ENCODE results near the gene ELOA.

Gene ELOA, protein sequence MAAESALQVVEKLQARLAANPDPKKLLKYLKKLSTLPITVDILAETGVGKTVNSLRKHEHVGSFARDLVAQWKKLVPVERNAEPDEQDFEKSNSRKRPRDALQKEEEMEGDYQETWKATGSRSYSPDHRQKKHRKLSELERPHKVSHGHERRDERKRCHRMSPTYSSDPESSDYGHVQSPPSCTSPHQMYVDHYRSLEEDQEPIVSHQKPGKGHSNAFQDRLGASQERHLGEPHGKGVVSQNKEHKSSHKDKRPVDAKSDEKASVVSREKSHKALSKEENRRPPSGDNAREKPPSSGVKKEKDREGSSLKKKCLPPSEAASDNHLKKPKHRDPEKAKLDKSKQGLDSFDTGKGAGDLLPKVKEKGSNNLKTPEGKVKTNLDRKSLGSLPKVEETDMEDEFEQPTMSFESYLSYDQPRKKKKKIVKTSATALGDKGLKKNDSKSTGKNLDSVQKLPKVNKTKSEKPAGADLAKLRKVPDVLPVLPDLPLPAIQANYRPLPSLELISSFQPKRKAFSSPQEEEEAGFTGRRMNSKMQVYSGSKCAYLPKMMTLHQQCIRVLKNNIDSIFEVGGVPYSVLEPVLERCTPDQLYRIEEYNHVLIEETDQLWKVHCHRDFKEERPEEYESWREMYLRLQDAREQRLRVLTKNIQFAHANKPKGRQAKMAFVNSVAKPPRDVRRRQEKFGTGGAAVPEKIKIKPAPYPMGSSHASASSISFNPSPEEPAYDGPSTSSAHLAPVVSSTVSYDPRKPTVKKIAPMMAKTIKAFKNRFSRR

DNA sequence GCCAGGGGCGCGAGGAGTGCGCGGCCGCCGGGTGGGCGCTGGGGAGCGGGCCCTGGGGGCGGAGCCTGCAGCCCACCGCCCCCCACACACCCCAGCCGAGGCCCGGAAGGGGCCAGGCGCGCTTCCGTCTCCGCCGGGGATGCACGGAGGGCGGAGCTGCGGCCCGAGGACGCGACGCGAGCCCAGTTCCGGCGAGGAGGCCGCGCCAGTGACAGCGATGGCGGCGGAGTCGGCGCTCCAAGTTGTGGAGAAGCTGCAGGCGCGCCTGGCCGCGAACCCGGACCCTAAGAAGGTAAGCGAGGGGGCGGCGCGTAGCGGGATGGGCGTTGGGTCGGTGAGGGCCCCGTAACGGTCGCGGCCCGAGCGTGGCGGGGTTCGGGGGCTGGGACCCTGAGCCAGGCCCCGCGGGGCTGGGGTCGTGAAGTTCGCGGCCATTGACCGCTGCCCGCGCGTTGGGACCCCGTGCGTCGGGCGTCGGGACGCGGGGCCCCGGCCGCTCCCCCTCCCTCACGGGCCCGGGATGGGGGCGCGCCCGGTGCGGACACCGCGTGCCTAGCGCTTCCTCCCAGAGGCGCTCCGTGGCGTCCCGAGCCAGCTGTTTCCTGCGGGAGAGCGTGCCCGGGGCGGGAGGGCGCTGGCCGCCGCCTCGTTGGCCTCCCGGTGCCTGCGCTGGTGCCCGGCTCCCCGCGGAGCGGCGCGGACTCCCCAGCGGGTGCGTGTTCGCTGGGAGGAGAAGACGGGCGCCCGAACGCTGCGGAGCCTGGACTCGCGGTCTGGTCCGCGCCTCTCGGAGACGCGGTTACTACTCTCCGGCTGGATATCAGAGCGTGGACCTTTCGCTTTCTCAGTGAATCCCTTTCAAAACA is at the start of gene ELOA:
TSS of gene ELOA (plus strand) at position 185 of the 866 bp plus-strand sequence. CDS start at position 218, 33 bp downstream.
- H3K9me3 ChIP-seq (ENCODE audit: control insufficient read depth, insufficient read depth, low read depth, low read length) = no peaks in the 10 kb centered on the region
- peak within 1 kb of the TSS; percentile 99 for H3K4me3 ChIP-seq (ENCODE audit: low read depth, low read length)
- H3K4me1 ChIP-seq (ENCODE audit: control insufficient read depth, insufficient read depth, low read length) = peaks cover 5% of the 10 kb centered on the region
- H3K36me3 ChIP-seq (ENCODE audit: control insufficient read depth in 2 of 2, insufficient read depth in 1 of 2, low read length in 2 of 2) = peaks cover 0 to 29% of the 10 kb centered on the region in 2 experiments; a peak in 2 of 3 replicates
- peak within 1 kb of the TSS; percentile 84 for H3K27ac ChIP-seq (ENCODE audit: extremely low read depth, low read depth, low read length)
- CTCF ChIA-PET = interaction anchor here (0.6 to 1.5 kb wide), 5 partner anchors 51 to 372 kb away, joined by 3 to 8 read pairs (median 4); no protein-coding TSS in a partner anchor
- POLR2A ChIA-PET = interaction anchor here (0.6 to 3.5 kb wide), 5 partner anchors 10 to 55 kb away, joined by 3 to 17 read pairs (median 3); partner anchors contain the start of genes PITHD1 and RPL11
- TF ChIP-seq ZNF146 (tag by site-specific recombination; IDR thresholded peaks at IDR 0.05) = no peak; the same call in 1 of the 2 replicates
- TF ChIP-seq ZNF266 (tag by site-specific recombination; IDR thresholded peaks at IDR 0.05; ENCODE audit: low read depth) = no peak
- TF ChIP-seq ZNF366 (tag by site-specific recombination; conservative IDR thresholded peaks at IDR 0.05) = no peak
- TF ChIP-seq ZNF341 (tag by site-specific recombination; IDR thresholded peaks at IDR 0.05; ENCODE audit: low read depth) = 0 out of 2 replicates have a peak, but pooled peaks have one; percentile 13
- TF ChIP-seq RBAK (tag by site-specific recombination; IDR thresholded peaks at IDR 0.05) = no peak
- TF ChIP-seq ZBTB48 (tag by site-specific recombination; IDR thresholded peaks at IDR 0.05) = peak; percentile 21; the same call in 1 of the 2 replicates
- no peak for TF ChIP-seq OSR2 (tag by site-specific recombination; IDR thresholded peaks at IDR 0.05)
- no peak for TF ChIP-seq ZNF623 (tag by site-specific recombination; IDR thresholded peaks at IDR 0.05)
- no peak for TF ChIP-seq ZNF350 (tag by site-specific recombination; IDR thresholded peaks at IDR 0.05)
- TF ChIP-seq ZNF155 (tag by site-specific recombination; IDR thresholded peaks at IDR 0.05) = no peak
- TF ChIP-seq ZNF302 (tag by site-specific recombination; IDR thresholded peaks at IDR 0.05; ENCODE audit: low read depth) = no peak
- peak; percentile 67 for TF ChIP-seq KLF16 (tag by site-specific recombination; IDR thresholded peaks at IDR 0.05)
- no peak for TF ChIP-seq ZSCAN30 (tag by site-specific recombination; IDR thresholded peaks at IDR 0.05)
- TF ChIP-seq, protein P1, sequence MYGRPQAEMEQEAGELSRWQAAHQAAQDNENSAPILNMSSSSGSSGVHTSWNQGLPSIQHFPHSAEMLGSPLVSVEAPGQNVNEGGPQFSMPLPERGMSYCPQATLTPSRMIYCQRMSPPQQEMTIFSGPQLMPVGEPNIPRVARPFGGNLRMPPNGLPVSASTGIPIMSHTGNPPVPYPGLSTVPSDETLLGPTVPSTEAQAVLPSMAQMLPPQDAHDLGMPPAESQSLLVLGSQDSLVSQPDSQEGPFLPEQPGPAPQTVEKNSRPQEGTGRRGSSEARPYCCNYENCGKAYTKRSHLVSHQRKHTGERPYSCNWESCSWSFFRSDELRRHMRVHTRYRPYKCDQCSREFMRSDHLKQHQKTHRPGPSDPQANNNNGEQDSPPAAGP (tag by site-specific recombination; IDR thresholded peaks at IDR 0.05) = peak; percentile 37
- TF ChIP-seq BCL11B (tag by site-specific recombination; IDR thresholded peaks at IDR 0.05; ENCODE audit: low read depth) = peak; percentile 19; the same call in 1 of the 2 replicates
- no peak for TF ChIP-seq HOXC10 (CRISPR knock-in tag; IDR thresholded peaks at IDR 0.05)
- TF ChIP-seq YY2 (tag by site-specific recombination; IDR thresholded peaks at IDR 0.05) = peak; percentile 88
- TF ChIP-seq KLF7 (tag by site-specific recombination; IDR thresholded peaks at IDR 0.05; ENCODE audit: borderline replicate concordance) = no peak
- TF ChIP-seq ZNF626 (tag by site-specific recombination; IDR thresholded peaks at IDR 0.05) = no peak
- TF ChIP-seq GLIS1 (tag by site-specific recombination; IDR thresholded peaks at IDR 0.05) = peak; percentile 78; the same call in 1 of the 2 replicates
- 0 out of 2 replicates have a peak, but pooled peaks have one; percentile 50 for TF ChIP-seq SP7 (tag by site-specific recombination; IDR thresholded peaks at IDR 0.05)
- TF ChIP-seq SP2 (tag by site-specific recombination; IDR thresholded peaks at IDR 0.05) = peak; percentile 72
- no peak for TF ChIP-seq ZNF133 (tag by site-specific recombination; IDR thresholded peaks at IDR 0.05)
- no peak for TF ChIP-seq ZNF785 (tag by site-specific recombination; IDR thresholded peaks at IDR 0.05)
- no peak for TF ChIP-seq PRDM4 (tag by site-specific recombination; IDR thresholded peaks at IDR 0.05)
- TF ChIP-seq TRIM28 (IDR thresholded peaks at IDR 0.05; ENCODE audit: borderline replicate concordance, low read length) = 0 out of 2 replicates have a peak, but pooled peaks have one; percentile 16
- TF ChIP-seq WT1 (tag by site-specific recombination; IDR thresholded peaks at IDR 0.05) = no peak
- TF ChIP-seq MZF1 (tag by site-specific recombination; IDR thresholded peaks at IDR 0.05; ENCODE audit: borderline replicate concordance) = no peak
- peak; percentile 67; the same call in 1 of the 2 replicates for TF ChIP-seq ZNF394 (tag by site-specific recombination; IDR thresholded peaks at IDR 0.05; ENCODE audit: borderline replicate concordance)
- TF ChIP-seq, protein P2, sequence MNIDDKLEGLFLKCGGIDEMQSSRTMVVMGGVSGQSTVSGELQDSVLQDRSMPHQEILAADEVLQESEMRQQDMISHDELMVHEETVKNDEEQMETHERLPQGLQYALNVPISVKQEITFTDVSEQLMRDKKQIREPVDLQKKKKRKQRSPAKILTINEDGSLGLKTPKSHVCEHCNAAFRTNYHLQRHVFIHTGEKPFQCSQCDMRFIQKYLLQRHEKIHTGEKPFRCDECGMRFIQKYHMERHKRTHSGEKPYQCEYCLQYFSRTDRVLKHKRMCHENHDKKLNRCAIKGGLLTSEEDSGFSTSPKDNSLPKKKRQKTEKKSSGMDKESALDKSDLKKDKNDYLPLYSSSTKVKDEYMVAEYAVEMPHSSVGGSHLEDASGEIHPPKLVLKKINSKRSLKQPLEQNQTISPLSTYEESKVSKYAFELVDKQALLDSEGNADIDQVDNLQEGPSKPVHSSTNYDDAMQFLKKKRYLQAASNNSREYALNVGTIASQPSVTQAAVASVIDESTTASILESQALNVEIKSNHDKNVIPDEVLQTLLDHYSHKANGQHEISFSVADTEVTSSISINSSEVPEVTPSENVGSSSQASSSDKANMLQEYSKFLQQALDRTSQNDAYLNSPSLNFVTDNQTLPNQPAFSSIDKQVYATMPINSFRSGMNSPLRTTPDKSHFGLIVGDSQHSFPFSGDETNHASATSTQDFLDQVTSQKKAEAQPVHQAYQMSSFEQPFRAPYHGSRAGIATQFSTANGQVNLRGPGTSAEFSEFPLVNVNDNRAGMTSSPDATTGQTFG (tag by site-specific recombination; IDR thresholded peaks at IDR 0.05; ENCODE audit: borderline replicate concordance) = no peak
